Mesothelial cell of epicardium (in vitro differentiated cells): ENCODE data around the gene FCN3. TPM values are rescaled to one million over a fixed set of nuclear protein-coding genes. Genes with fewer than 3 reads are reported as not detected.
"Not testable (repeated sequence)": the region's sequence is repeated elsewhere in the genome, so short reads cannot be mapped to it uniquely, and the experiment has no call there.

Experiments used
- DNase-seq, 2 experiments: peaks; one replicate each; pipeline ENCODE4 v3.0.0; 2021; ENCODE audit warnings: low spot score in 2 of 2; ENCODE audit not compliant: unreplicated experiment in 2 of 2
- H3K27ac Mint-ChIP-seq: 2 replicates; pipeline ENCODE4 v1.8.0; 2021; ENCODE audit warnings: mixed read lengths
- H3K27me3 Mint-ChIP-seq: 2 replicates; pipeline ENCODE4 v1.8.0; 2021; ENCODE audit warnings: low read depth, mixed read lengths
- H3K36me3 Mint-ChIP-seq: 2 replicates; pipeline ENCODE4 v1.8.0; 2021; ENCODE audit warnings: mixed read lengths
- H3K4me1 Mint-ChIP-seq: 2 replicates; pipeline ENCODE4 v1.8.0; 2021; ENCODE audit warnings: mixed read lengths
- H3K4me3 Mint-ChIP-seq: 2 replicates; pipeline ENCODE4 v1.8.0; 2021; ENCODE audit warnings: mild to moderate bottlenecking, moderate library complexity, mixed read lengths
- H3K9me3 Mint-ChIP-seq: 2 replicates; pipeline ENCODE4 v1.8.0; 2021; ENCODE audit warnings: mixed read lengths
- total RNA-seq: library from RNA; stranded (reverse); gene quantifications from 3 replicates; pipeline ENCODE4 v1.2.1, GENCODE V29; 2021
- TF ChIP-seq, protein P1 (sequence below): fragments of 200-600 bp; sonication (generic); IDR thresholded peaks from one replicate; pipeline ENCODE4 v1.5.0; 2021; ENCODE audit warnings: antibody characterized with exemption; ENCODE audit not compliant: unreplicated experiment

The FCN3 gene
- total RNA-seq, 1 donor from 2014 or later, result 0.22 TPM

DNA sequence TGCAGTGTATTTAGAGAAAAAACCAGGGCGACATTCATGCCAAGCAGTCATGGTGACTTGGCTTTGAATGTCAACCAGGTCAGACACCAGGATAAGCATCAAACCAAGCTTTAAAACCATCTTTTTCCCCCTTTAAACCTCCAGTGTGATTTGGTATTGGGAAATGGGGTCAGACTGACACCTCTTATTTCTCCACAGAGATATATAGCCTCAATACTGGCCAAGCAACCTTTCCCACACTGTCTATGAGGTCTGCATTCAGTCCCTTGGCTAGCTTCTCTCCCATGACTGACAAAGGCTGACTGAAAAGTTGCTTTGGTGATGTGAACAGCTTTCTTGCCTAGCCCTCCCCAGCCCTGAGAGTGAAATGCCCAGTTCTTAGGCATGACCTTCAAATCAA is 39.5 kb upstream of the FCN3 start:
- no peak for DNase-seq
- peaks cover 36% of the 10 kb centered on the region for H3K36me3 Mint-ChIP-seq
- no peak overlapping the region for H3K27ac Mint-ChIP-seq
- peaks cover 13% of the 10 kb centered on the region for H3K4me1 Mint-ChIP-seq
- no peaks in the 10 kb centered on the region for H3K9me3 Mint-ChIP-seq
- no peak overlapping the region for H3K4me3 Mint-ChIP-seq
- H3K27me3 Mint-ChIP-seq, result no peaks in the 10 kb centered on the region
- TF ChIP-seq, protein P1, sequence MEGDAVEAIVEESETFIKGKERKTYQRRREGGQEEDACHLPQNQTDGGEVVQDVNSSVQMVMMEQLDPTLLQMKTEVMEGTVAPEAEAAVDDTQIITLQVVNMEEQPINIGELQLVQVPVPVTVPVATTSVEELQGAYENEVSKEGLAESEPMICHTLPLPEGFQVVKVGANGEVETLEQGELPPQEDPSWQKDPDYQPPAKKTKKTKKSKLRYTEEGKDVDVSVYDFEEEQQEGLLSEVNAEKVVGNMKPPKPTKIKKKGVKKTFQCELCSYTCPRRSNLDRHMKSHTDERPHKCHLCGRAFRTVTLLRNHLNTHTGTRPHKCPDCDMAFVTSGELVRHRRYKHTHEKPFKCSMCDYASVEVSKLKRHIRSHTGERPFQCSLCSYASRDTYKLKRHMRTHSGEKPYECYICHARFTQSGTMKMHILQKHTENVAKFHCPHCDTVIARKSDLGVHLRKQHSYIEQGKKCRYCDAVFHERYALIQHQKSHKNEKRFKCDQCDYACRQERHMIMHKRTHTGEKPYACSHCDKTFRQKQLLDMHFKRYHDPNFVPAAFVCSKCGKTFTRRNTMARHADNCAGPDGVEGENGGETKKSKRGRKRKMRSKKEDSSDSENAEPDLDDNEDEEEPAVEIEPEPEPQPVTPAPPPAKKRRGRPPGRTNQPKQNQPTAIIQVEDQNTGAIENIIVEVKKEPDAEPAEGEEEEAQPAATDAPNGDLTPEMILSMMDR, result no peak

DNA sequence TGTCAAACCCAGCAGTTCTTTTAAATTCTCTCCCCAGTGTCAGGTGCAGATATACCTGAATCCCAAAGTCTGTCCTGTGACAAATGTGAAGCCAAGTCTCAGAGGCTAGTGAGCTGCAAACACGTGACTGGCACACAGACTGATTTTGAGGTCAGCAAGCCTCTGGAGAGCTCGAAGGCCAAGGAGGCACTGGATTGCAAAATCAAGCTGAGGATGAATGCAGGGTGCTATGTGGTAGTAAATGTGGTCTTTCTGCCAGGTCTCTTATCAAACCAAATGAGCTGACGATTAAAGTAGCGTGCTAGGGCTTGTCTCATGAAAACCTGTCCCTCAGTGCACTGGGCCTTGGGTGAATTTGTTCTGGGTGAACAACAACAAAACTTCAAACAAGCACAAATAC is 38.4 kb upstream of the FCN3 start:
- Mint-ChIP-seq H3K27ac (no peak overlapping the region), H3K36me3 (peaks cover 45% of the 10 kb centered on the region), H3K4me3 (no peak overlapping the region), H3K27me3 (no peaks in the 10 kb centered on the region), H3K9me3 (no peaks in the 10 kb centered on the region), H3K4me1 (peaks cover 2% of the 10 kb centered on the region)
- no peak for DNase-seq
- TF ChIP-seq, protein P1, result no peak

DNA sequence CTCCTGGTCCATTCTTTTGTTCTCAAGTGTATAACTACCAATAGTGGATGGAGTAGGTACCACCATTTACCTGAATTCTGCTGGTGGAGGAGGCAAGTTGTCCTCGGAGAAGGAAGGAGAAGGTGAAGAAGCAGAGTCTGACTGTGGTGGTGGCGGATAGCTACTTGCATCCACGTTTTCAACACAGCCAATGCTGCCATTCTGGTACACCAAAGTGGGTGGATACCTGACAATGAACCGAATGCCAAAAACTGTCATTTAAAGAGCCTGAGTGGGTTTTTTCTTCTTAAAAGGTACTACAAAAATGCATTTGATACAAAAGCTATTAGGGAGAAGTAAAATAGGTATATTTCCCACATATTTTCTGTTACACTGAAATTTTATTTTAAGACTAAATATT is 37.9 kb upstream of the FCN3 start:
- DNase-seq, result no peak
- H3K4me3 Mint-ChIP-seq, result no peak overlapping the region
- H3K4me1 Mint-ChIP-seq, result no peaks in the 10 kb centered on the region
- H3K36me3 Mint-ChIP-seq, result peaks cover 48% of the 10 kb centered on the region
- H3K27ac Mint-ChIP-seq, result no peak overlapping the region
- H3K9me3 Mint-ChIP-seq, result no peaks in the 10 kb centered on the region
- TF ChIP-seq, protein P1, result no peak
- H3K27me3 Mint-ChIP-seq, result no peaks in the 10 kb centered on the region

DNA sequence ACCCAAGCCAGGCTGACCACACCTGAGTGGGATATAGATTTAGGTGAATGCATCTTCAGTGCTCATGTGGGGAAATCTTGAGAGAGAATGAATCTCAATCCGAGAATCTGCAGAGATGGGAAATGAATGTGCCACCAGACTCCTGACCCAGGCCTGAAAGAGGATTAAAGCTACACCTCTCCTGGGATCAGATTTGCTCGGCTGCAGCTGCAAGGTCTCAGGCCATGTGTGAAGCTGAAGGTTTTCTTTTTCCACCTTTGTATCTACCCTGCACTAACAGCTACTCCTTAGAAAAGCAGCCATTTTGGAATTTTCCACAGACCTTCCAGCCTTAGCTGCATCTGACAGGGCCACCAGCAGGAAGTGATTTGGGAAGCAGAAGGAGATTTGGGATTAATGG is 36.1 kb upstream of the FCN3 start:
- TF ChIP-seq, protein P1, result no peak
- no peak overlapping the region for H3K27ac Mint-ChIP-seq

DNA sequence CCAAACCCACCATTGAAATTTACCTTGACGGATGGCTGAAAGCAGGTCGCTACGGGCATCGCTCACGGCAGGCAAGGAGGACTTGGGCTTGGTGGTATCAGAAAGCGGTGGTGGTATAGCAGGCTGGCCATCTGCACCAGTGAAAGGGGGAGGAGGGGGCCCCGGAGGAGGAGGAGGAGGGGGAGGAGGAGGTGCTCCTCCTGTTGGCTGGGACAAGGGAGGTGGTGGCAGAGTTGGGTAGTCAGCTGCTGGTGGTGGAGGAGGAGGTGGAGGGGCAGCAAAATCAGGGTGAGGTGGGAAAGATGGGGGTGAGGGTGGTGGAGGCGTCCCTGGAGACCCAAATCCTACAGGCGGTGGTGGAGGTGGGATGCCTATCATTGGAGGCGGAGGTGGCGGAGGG is 35.0 kb upstream of the FCN3 start:
- H3K36me3 Mint-ChIP-seq, result peaks cover 39% of the 10 kb centered on the region
- H3K27me3 Mint-ChIP-seq, result no peaks in the 10 kb centered on the region
- H3K4me3 Mint-ChIP-seq, result no peak overlapping the region
- no peak overlapping the region for H3K27ac Mint-ChIP-seq
- H3K9me3 Mint-ChIP-seq, result no peaks in the 10 kb centered on the region
- no peak for DNase-seq
- TF ChIP-seq, protein P1, result no peak
- H3K4me1 Mint-ChIP-seq, result no peaks in the 10 kb centered on the region

More for the DNA sequence above, 36.1 kb upstream of the FCN3 start:
- Mint-ChIP-seq H3K9me3 (no peaks in the 10 kb centered on the region), H3K27me3 (no peaks in the 10 kb centered on the region), H3K4me3 (no peak overlapping the region), H3K4me1 (no peaks in the 10 kb centered on the region), H3K36me3 (peaks cover 43% of the 10 kb centered on the region)
- no peak for DNase-seq

DNA sequence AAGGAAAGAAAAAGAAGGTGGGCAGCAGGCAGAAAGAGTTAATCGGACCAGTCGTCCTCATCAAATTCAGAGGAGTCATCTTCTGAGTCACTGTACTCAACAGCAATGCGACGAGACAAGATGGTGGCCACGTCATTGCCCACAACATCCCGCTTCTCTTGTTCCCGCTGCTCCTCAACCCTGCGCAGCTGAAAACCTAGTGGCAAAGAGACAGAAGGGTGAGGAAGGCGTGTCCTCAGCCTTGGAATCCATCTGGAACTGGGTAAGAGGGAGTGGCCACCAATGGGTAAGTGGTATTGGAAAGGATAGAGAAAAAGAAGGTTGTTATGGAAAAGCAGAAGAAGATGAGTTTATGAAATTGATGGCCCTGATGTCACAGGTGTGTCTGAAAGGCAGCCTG is 33.5 kb upstream of the FCN3 start:
- Mint-ChIP-seq H3K9me3 (no peaks in the 10 kb centered on the region), H3K27ac (no peak overlapping the region), H3K4me3 (no peak overlapping the region), H3K36me3 (peaks cover 29% of the 10 kb centered on the region), H3K27me3 (no peaks in the 10 kb centered on the region), H3K4me1 (peaks cover 9% of the 10 kb centered on the region)
- DNase-seq, result no peak
- TF ChIP-seq, protein P1, result no peak

DNA sequence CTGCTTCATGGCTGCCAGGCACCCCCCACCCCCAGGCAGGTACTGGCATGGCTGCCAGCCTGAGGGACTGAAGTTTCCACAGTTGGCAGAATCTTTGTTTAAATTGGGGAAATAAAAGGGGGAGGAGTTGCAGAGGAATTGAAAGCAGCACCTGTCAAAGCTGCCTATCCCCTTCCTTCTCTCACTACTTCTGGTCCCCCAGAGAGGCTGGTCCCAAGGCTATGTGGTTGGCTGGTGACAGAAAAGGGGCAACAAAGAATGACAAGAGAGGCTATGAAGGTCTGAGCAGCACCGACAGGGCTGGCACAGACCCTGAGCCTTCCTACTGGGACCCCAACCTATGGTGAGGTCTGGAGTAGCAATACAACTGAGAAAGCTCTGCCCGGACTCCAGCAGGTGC is 32.2 kb upstream of the FCN3 start:
- not testable (repeated sequence) for H3K4me3 Mint-ChIP-seq, DNase-seq, H3K27me3 Mint-ChIP-seq, H3K9me3 Mint-ChIP-seq, H3K27ac Mint-ChIP-seq
- Mint-ChIP-seq H3K36me3 (peaks cover 20% of the 10 kb centered on the region), H3K4me1 (peaks cover 19% of the 10 kb centered on the region)
